Endothelial cell of umbilical vein (primary cell): Measurements from ENCODE around the gene CFAP68. TPM values are rescaled to one million over a fixed set of nuclear protein-coding genes. Genes with fewer than 3 reads are reported as not detected.

Experiments
- BruUV-seq: library from RNA; stranded (reverse); fragments of 400-500 nt; replicated peaks from 2 replicates; lab custom pipeline; 2021; lab: Mats Ljungman, UMichigan
- CTCF ChIA-PET: fragments of 300-600, 350-600 bp; sonication (Branson Sonifier 250); formaldehyde crosslinking; loops from one replicate; lab custom pipeline; 2021; ENCODE audit warnings: antibody characterized with exemption, inconsistent platforms; lab: Charles Lee
- POLR2A ChIA-PET: fragments of 300-600, 350-600 bp; sonication (Branson Sonifier 250); formaldehyde crosslinking; loops from one replicate; lab custom pipeline; 2021; ENCODE audit warnings: antibody characterized with exemption, inconsistent platforms; lab: Charles Lee
- DNase-seq: peaks from one replicate; pipeline ENCODE4 v3.0.0-alpha.2; 2011; ENCODE audit warnings: low read depth, low spot score
- FAIRE-seq: peaks from 2 replicates; lab custom pipeline; 2011; peaks lifted over from hg19 to GRCh38; lab: Jason Lieb, UNC
- H2AFZ ChIP-seq: 2 replicates; pipeline ENCODE4 v1.6.0; 2012; ENCODE audit warnings: low read depth, low read length, control low read depth, inconsistent platforms
- H3K27ac ChIP-seq: 2 replicates; pipeline ENCODE4 v1.5.1; 2011; ENCODE audit warnings: low read depth, mild to moderate bottlenecking, control low read depth, low read length, moderate library complexity; ENCODE audit not compliant: insufficient read depth
- H3K27me3 ChIP-seq, 2 experiments: 2 replicates each; pipeline versions ENCODE4 v1.6.0 to v1.6.1; 2011; ENCODE audit warnings: low read length in 2 of 2, mixed read lengths in 1 of 2; ENCODE audit not compliant: control insufficient read depth in 2 of 2, insufficient read depth in 2 of 2
- H3K36me3 ChIP-seq, 2 experiments: 2 replicates in 1 of 2; 3 replicates in 1 of 2; pipeline ENCODE4 v1.5.1; 2011; ENCODE audit warnings: low read length in 2 of 2, mild to moderate bottlenecking in 1 of 2, moderate library complexity in 1 of 2; ENCODE audit not compliant: control insufficient read depth in 2 of 2, insufficient read depth in 2 of 2; ENCODE audit errors: extremely low read depth in 1 of 2
- H3K4me1 ChIP-seq: 3 replicates; pipeline ENCODE4 v1.5.1; 2011; ENCODE audit warnings: mild to moderate bottlenecking, low read length; ENCODE audit not compliant: control insufficient read depth, insufficient read depth; ENCODE audit errors: extremely low read depth
- H3K4me2 ChIP-seq: 2 replicates; pipeline ENCODE4 v1.6.1; 2011; ENCODE audit warnings: low read length, control low read depth, mixed read lengths; ENCODE audit not compliant: insufficient read depth
- H3K4me3 ChIP-seq, 3 experiments: fragments of 200-600 bp in 1 of 3; sonication (generic), shearing (Covaris generic) in 1 of 3; replicated peaks in 1 of 3; 2 replicates each; pipeline ENCODE4 v1.5.1; 2011 to 2016; ENCODE audit warnings: control low read depth in 3 of 3, low read length in 3 of 3, mild to moderate bottlenecking in 2 of 3, inconsistent platforms in 1 of 3, low read depth in 1 of 3, moderate library complexity in 1 of 3; ENCODE audit not compliant: insufficient read depth in 1 of 3
- H3K79me2 ChIP-seq: 2 replicates; pipeline ENCODE4 v1.6.0; 2012; ENCODE audit warnings: low read length, inconsistent platforms; ENCODE audit not compliant: control insufficient read depth, insufficient read depth
- H3K9ac ChIP-seq: replicated peaks from 2 replicates; pipeline ENCODE3; 2011; ENCODE audit warnings: low read length, control low read depth; ENCODE audit not compliant: insufficient read depth; ENCODE audit errors: extremely low read depth
- H3K9me1 ChIP-seq: replicated peaks from 3 replicates; pipeline ENCODE4 v1.6.0; 2011; ENCODE audit warnings: mild to moderate bottlenecking, low read length; ENCODE audit not compliant: control insufficient read depth, insufficient read depth; ENCODE audit errors: extremely low read depth
- H3K9me3 ChIP-seq: replicated peaks from 2 replicates; pipeline ENCODE4 v1.5.1; 2012; ENCODE audit warnings: low read length, inconsistent platforms; ENCODE audit not compliant: control insufficient read depth, insufficient read depth
- H4K20me1 ChIP-seq: replicated peaks from 2 replicates; pipeline ENCODE3; 2011; ENCODE audit warnings: mild to moderate bottlenecking, low read length; ENCODE audit not compliant: control insufficient read depth, insufficient read depth; ENCODE audit errors: extremely low read depth
- FOS ChIP-seq: IDR thresholded peaks from 2 replicates; pipeline ENCODE4 v1.6.1; 2011; ENCODE audit warnings: mild to moderate bottlenecking, low read length, moderate library complexity, borderline replicate concordance; ENCODE audit not compliant: insufficient read depth
- GATA2 ChIP-seq: IDR thresholded peaks from 2 replicates; pipeline ENCODE4 v1.7.0; 2011; ENCODE audit warnings: low read depth, mild to moderate bottlenecking, moderate library complexity, mixed read lengths, low read length; ENCODE audit not compliant: insufficient read length, insufficient read depth
- JUN ChIP-seq: IDR thresholded peaks from 2 replicates; pipeline ENCODE4 v1.6.1; 2011; ENCODE audit warnings: borderline replicate concordance, low read depth; ENCODE audit not compliant: insufficient read length, insufficient read depth
- MYC ChIP-seq: IDR thresholded peaks from one replicate; pipeline ENCODE4 v1.6.1; 2011; ENCODE audit warnings: mild to moderate bottlenecking, low read depth, low read length
- POLR2A ChIP-seq: IDR thresholded peaks from 2 replicates; pipeline ENCODE4 v1.6.1; 2012; ENCODE audit warnings: low read depth, mild to moderate bottlenecking, control low read depth, low read length
- POLR2AphosphoS5 ChIP-seq: IDR thresholded peaks from 2 replicates; pipeline ENCODE4 v1.6.1; 2012; ENCODE audit warnings: low read depth, mild to moderate bottlenecking, control low read depth, low read length, moderate library complexity; ENCODE audit not compliant: insufficient read depth
- dilution Hi-C: fragments of 300-500 bp; cut with MboI; formaldehyde crosslinking; loops from one replicate; pipeline ENCODE4 v1.15.0; 2019; ENCODE audit warnings: low sequenced_read_pairs; ENCODE audit not compliant: extremely low pct_ligation_motif_present
- intact Hi-C: fragments of 100-400 bp; cut with micrococcal nuclease; formaldehyde crosslinking; loops from one replicate; pipeline ENCODE4 v1.10.0; 2022
- polyA plus RNA-seq, 4 experiments: library from polyadenylated mRNA; depleted of rRNA in 3 of 4; stranded (reverse) in 3 of 4; unstranded in 1 of 4; fragments of >200 nt; gene quantifications; 2 replicates each; pipeline versions ENCODE4 v1.2.1 to v1.2.3, GENCODE V29; 2011 to 2012; ENCODE audit warnings: missing spikeins in 1 of 4
- total RNA-seq: library from RNA; stranded (reverse); gene quantifications from 2 replicates; pipeline ENCODE4 v1.2.3, GENCODE V29; 2021
- TF ChIP-seq, protein P1 (sequence below): IDR thresholded peaks from 2 replicates; pipeline ENCODE4 v1.6.1; 2011; ENCODE audit not compliant: insufficient read depth, insufficient read length

Gene CFAP68
- total and polyA plus RNA-seq, 2 donors (not counting 3 experiments of a cell fraction or from before 2014, with no cell fraction given), result 7.4 to 10.6 TPM

DNA sequence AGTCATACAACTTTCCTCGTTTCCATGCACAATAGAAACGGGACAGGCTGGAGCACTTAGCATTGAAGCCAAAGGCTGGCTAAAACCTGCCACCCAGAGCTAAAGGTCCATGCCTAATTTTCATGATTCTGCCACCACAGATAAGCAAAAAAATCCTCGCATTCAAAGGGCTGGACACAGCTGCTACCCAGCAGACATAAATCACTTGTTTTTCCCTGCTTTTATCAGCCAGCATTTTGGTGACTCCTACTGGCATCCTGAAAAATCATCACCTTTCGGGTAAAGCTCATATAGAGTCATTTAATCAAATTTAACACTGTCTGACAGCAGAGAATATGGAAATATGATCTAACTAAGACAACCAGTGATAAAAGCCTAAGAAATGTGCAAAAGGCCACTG is 45.8 kb upstream of the CFAP68 start:
- Histone ChIP-seq H3K9me1 (no peaks in the 10 kb centered on the region), H2AFZ (no peak overlapping the region), H3K4me3 (no peak overlapping the region), H3K36me3 (peaks cover 4 to 6% of the 10 kb centered on the region in 2 experiments), H3K4me1 (no peaks in the 10 kb centered on the region), H3K9ac (no peak overlapping the region), H3K9me3 (no peaks in the 10 kb centered on the region), H3K27me3 (no peaks in the 10 kb centered on the region), H4K20me1 (no peaks in the 10 kb centered on the region), H3K79me2 (no peaks in the 10 kb centered on the region), H3K27ac (no peak overlapping the region), H3K4me2 (no peak overlapping the region)
- POLR2A ChIA-PET, result no interaction called here
- intact Hi-C loops (no loop called here), dilution Hi-C loops (no loop called here)
- BruUV-seq, result no TSS peak
- TF ChIP-seq FOS (no peak), GATA2 (no peak), POLR2A (no peak), MYC (no peak), POLR2AphosphoS5 (no peak)
- TF ChIP-seq, protein P1, sequence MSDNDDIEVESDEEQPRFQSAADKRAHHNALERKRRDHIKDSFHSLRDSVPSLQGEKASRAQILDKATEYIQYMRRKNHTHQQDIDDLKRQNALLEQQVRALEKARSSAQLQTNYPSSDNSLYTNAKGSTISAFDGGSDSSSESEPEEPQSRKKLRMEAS, result no peak
- FAIRE-seq, result no peak
- DNase-seq, result no peak
- CTCF ChIA-PET, result interaction anchor here (0.6 to 3.5 kb wide), 17 partner anchors 8 to 247 kb away, joined by 3 to 22 read pairs (median 4); partner anchors contain the start of genes ALG9 and PPP2R1B

DNA sequence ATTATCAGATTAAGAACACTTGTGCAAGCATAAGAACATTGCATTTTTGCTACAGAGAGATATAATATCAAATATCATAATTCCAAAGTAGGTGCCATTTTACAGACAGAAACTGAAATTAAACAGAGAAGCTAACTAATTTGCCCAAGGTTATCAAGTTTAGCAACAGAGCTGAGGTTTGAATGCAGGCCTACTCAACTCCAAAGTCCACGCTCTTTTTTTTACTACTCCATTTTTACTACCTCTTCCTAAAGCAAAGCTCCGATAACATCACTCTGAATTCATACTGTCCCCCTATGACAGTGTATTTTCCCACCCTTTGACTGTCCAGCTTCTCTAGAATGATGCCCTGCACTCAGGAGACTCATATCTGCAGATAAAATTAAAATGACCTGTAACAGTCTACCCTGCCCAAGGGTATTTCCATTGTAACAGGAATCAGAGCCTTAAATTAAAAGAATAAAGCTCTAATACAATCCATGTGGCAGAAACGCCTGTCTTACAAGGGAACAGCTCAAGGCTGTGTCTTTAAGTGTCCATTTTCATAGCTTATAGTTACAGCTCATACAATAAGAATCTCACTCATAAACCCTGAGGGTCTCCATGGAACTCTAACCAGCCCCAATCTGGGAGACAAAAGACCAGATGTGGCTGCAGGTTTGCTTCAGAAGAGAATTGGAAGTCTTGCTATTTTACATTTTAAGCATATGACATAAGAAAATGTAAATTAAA is 44.7 kb upstream of the CFAP68 start:
- no peak overlapping the region for H3K4me3 ChIP-seq
- intact Hi-C loops (no loop called here), dilution Hi-C loops (no loop called here)
- no peaks in the 10 kb centered on the region for H3K9me3 ChIP-seq
- DNase-seq (no peak), FAIRE-seq (no peak)
- no peaks in the 10 kb centered on the region for H3K79me2 ChIP-seq
- no peak overlapping the region for H2AFZ ChIP-seq
- no peak for TF ChIP-seq POLR2AphosphoS5
- TF ChIP-seq JUN, result no peak
- H3K9me1 ChIP-seq, result no peaks in the 10 kb centered on the region
- ChIA-PET CTCF (interaction anchor here (0.8 to 2.4 kb wide), 12 partner anchors 9 to 248 kb away, joined by 3 to 14 read pairs (median 4); partner anchors contain the start of gene ALG9), POLR2A (no interaction called here)
- H3K27ac ChIP-seq, result no peak overlapping the region
- no peaks in the 10 kb centered on the region for H3K27me3 ChIP-seq
- peaks cover 4 to 6% of the 10 kb centered on the region in 2 experiments for H3K36me3 ChIP-seq
- H3K4me2 ChIP-seq, result no peak overlapping the region
- no TSS peak for BruUV-seq
- H3K4me1 ChIP-seq, result no peaks in the 10 kb centered on the region
- H4K20me1 ChIP-seq, result no peaks in the 10 kb centered on the region
- no peak overlapping the region for H3K9ac ChIP-seq
